Measurements from ENCODE around the gene PHEX.

PHEX gene

DNA sequence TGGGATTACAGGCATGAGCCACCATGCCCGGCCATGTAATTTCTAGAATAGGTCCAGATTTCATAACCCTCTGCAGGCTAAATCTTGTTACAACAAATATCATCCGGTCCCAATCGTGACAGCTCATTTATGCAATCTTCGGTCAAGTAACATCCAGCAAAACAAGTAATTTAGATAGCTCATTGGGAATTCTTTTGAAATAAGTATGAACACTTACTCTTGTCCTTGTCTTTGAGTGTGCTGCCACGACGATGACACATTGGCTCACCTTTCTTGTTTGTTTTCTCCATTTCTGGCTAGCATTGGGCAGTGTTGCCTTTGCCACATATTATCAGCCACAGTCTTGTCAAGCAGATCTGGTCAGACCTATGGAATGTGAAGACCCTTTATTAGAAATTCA is 92.0 kb downstream of the PHEX start:
- in situ Hi-C loops (cut with MboI; ENCODE audit: low pct_unique_long_range_greater_than_20kb, low sequenced_read_pairs, unreplicated experiment): no loop called here
- TF ChIP-seq, protein P1, sequence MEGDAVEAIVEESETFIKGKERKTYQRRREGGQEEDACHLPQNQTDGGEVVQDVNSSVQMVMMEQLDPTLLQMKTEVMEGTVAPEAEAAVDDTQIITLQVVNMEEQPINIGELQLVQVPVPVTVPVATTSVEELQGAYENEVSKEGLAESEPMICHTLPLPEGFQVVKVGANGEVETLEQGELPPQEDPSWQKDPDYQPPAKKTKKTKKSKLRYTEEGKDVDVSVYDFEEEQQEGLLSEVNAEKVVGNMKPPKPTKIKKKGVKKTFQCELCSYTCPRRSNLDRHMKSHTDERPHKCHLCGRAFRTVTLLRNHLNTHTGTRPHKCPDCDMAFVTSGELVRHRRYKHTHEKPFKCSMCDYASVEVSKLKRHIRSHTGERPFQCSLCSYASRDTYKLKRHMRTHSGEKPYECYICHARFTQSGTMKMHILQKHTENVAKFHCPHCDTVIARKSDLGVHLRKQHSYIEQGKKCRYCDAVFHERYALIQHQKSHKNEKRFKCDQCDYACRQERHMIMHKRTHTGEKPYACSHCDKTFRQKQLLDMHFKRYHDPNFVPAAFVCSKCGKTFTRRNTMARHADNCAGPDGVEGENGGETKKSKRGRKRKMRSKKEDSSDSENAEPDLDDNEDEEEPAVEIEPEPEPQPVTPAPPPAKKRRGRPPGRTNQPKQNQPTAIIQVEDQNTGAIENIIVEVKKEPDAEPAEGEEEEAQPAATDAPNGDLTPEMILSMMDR (IDR thresholded peaks at IDR 0.05; ENCODE audit: extremely low read depth, insufficient read depth, missing control alignments): no peak
- DNase-seq (ENCODE audit: low spot score): no peak

DNA sequence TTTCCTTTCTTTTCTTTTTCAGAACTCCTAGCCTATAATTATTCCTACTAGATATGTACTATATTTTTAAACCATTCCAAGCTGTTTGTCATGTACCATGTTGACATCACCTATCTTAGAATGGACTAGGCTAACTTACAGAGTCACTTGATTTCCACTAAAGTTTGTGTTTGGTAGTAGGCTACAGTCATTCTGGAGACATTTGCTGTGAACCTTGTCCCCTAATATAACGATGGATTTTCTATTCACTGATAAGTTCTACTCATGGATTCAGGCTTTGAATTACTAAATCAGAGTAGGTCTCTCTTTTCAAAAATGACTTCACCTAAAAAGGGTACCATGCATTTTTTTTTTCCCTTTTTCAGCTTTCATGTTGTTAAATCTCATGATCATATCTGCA is 93.4 kb downstream of the PHEX start:
- DNase-seq (ENCODE audit: low spot score): no peak
- in situ Hi-C loops (cut with MboI; ENCODE audit: low pct_unique_long_range_greater_than_20kb, low sequenced_read_pairs, unreplicated experiment): no loop called here
- TF ChIP-seq, protein P1 (IDR thresholded peaks at IDR 0.05; ENCODE audit: extremely low read depth, insufficient read depth, missing control alignments): no peak

DNA sequence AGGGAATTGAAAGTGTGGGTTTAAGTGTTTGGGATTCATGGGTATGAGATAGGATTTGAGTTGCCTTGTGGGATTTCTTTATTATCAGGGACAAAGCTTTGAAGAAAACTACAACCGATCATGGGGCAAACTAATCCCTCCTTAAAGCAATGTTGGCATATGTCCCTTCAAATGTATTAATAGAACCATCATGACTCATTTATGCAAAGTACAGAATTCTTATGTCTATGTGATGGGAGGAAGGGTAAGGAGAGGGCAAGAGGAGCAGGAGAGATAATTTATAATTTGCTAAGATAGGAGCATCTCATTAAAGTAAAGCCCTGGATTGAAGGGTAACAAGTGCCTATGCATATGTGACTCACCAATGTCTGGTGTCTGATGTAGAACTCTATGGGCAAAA is 94.2 kb downstream of the PHEX start:
- TF ChIP-seq, protein P1 (IDR thresholded peaks at IDR 0.05; ENCODE audit: extremely low read depth, insufficient read depth, missing control alignments): no peak
- DNase-seq (ENCODE audit: low spot score): no peak
- in situ Hi-C loops (cut with MboI; ENCODE audit: low pct_unique_long_range_greater_than_20kb, low sequenced_read_pairs, unreplicated experiment): no loop called here

DNA sequence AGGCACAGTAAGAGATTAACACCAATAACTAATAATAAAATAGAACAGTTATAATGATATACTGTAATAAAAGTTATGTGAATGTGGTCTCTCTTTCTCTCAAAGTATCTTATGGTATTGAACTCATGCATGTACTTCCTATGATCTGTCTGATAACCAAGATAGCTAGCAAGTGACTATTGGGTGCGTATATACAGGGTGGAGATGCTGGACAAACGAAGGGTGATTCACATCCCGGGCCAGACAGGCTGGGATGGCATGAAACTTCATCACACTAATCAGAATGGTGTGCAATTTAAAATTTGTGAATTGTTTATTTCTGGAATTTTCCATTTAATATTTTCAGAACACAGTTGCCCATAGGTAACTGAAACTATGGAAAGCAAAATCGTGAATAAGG is 96.8 kb downstream of the PHEX start:
- TF ChIP-seq, protein P1 (IDR thresholded peaks at IDR 0.05; ENCODE audit: extremely low read depth, insufficient read depth, missing control alignments): no peak
- in situ Hi-C loops (cut with MboI; ENCODE audit: low pct_unique_long_range_greater_than_20kb, low sequenced_read_pairs, unreplicated experiment): no loop called here
- DNase-seq (ENCODE audit: low spot score): no peak

DNA sequence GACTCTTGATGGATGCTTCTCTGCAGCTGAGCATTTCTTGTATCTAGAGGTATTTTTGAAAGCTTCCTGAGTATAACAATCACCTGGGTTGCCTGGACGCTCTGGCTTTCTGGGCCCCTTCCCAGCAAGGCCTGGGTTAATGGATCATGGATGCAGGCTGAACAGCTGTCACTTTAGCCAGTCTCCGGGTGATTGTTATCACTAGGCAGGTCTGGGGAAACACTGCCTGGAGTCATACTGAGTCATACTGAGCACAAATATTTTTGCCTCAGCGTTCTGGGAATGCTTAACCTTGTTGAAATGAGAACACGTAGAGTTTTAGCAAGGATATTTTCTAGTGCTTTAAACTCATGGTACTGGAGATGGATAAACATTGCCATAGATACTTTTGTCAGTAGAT is 102.6 kb downstream of the PHEX start:
- TF ChIP-seq, protein P1 (IDR thresholded peaks at IDR 0.05; ENCODE audit: extremely low read depth, insufficient read depth, missing control alignments): no peak
- no peak for DNase-seq (ENCODE audit: low spot score)
- in situ Hi-C loops (cut with MboI; ENCODE audit: low pct_unique_long_range_greater_than_20kb, low sequenced_read_pairs, unreplicated experiment): no loop called here

DNA sequence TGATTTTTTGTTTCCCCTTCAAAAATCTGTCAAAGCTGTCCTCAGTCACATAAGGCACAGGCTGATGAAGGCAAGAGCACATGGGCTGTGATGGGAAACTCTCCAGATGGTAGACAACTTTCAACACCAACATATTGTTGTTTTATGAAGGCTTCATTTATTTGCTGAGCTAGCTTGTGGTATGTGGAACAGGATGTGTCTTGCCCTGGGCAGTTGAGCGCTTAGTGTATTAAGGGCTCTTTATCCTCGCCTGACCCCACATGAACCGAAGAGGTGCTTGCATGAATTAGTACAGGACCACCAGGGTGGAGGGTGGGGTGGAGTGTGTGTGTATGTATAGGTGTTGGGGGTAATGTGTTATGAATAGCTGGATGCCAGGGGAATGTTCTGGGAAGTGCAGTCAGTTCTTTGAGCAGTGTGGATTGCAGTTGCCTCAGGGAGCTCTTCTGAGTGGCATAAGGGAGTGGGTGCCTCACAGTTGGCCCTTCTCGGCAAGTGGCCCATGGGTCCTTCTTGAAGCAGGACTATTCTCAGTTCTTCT is 103.1 kb downstream of the PHEX start:
- DNase-seq (ENCODE audit: low spot score): no peak
- TF ChIP-seq, protein P1 (IDR thresholded peaks at IDR 0.05; ENCODE audit: extremely low read depth, insufficient read depth, missing control alignments): no peak
- in situ Hi-C loops (cut with MboI; ENCODE audit: low pct_unique_long_range_greater_than_20kb, low sequenced_read_pairs, unreplicated experiment): no loop called here
